ENCODE measurements around the gene SLC22A4. TPM values are rescaled to one million over a fixed set of nuclear protein-coding genes. Genes with fewer than 3 reads are reported as not detected.

The SLC22A4 gene
- total RNA-seq, 1 donor from 2014 or later = 0.06 TPM

- Mint-ChIP-seq H3K27me3 (ENCODE audit: insufficient read depth, low read depth) (no peaks in the 10 kb centered on the region), H3K4me3 (no peak overlapping the region), H3K9me3 (no peaks in the 10 kb centered on the region), H3K36me3 (no peaks in the 10 kb centered on the region), H3K4me1 (no peaks in the 10 kb centered on the region), H3K27ac (no peak overlapping the region)
- DNase-seq (ENCODE audit: low spot score) = no peak
- Histone ChIP-seq H3K27me3 (no peaks in the 10 kb centered on the region), H3K36me3 (no peaks in the 10 kb centered on the region), H3K4me1 (no peaks in the 10 kb centered on the region), H2AFZ (replicated peaks) (no peak overlapping the region), H3K4me3 (no peak overlapping the region), H3F3A (ENCODE audit: low read depth) (no peaks in the 10 kb centered on the region), H3K9ac (no peak overlapping the region), H3K79me2 (ENCODE audit: low read depth) (no peaks in the 10 kb centered on the region), H3K27ac (no peak overlapping the region), H3K9me3 (ENCODE audit: low read depth) (no peaks in the 10 kb centered on the region), H4K20me1 (ENCODE audit: low read depth) (no peaks in the 10 kb centered on the region), H3K4me2 (no peak overlapping the region)
- no peak for TF ChIP-seq EZH2 (IDR thresholded peaks at IDR 0.05)
- TF ChIP-seq EZH2phosphoT487 (IDR thresholded peaks at IDR 0.05) = no peak
Observed at GRCh38 chr5:132334812-132335211, 40.6 kb downstream of the SLC22A4 start.

GRCh38 chr5:132335402-132335801 lies 41.2 kb downstream of the SLC22A4 start:
- no peaks in the 10 kb centered on the region for H4K20me1 ChIP-seq (ENCODE audit: low read depth)
- H3K27me3 ChIP-seq = no peaks in the 10 kb centered on the region
- H3K9me3 Mint-ChIP-seq = no peaks in the 10 kb centered on the region
- TF ChIP-seq EZH2 (IDR thresholded peaks at IDR 0.05) = no peak
- TF ChIP-seq, protein P1, sequence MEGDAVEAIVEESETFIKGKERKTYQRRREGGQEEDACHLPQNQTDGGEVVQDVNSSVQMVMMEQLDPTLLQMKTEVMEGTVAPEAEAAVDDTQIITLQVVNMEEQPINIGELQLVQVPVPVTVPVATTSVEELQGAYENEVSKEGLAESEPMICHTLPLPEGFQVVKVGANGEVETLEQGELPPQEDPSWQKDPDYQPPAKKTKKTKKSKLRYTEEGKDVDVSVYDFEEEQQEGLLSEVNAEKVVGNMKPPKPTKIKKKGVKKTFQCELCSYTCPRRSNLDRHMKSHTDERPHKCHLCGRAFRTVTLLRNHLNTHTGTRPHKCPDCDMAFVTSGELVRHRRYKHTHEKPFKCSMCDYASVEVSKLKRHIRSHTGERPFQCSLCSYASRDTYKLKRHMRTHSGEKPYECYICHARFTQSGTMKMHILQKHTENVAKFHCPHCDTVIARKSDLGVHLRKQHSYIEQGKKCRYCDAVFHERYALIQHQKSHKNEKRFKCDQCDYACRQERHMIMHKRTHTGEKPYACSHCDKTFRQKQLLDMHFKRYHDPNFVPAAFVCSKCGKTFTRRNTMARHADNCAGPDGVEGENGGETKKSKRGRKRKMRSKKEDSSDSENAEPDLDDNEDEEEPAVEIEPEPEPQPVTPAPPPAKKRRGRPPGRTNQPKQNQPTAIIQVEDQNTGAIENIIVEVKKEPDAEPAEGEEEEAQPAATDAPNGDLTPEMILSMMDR (IDR thresholded peaks at IDR 0.05) = no peak
- no peak for TF ChIP-seq EZH2phosphoT487 (IDR thresholded peaks at IDR 0.05)
- no peak overlapping the region for H3K4me3 Mint-ChIP-seq
- H3K4me3 ChIP-seq = no peak overlapping the region
- H3K36me3 ChIP-seq = no peaks in the 10 kb centered on the region
- H3K27ac Mint-ChIP-seq = no peak overlapping the region
- no peak overlapping the region for H3K27ac ChIP-seq
- DNase-seq (ENCODE audit: low spot score) = no peak
- no peaks in the 10 kb centered on the region for H3K36me3 Mint-ChIP-seq
- H3K4me1 Mint-ChIP-seq = peaks cover 5% of the 10 kb centered on the region
- H3F3A ChIP-seq (ENCODE audit: low read depth) = no peaks in the 10 kb centered on the region
- no peaks in the 10 kb centered on the region for H3K79me2 ChIP-seq (ENCODE audit: low read depth)
- no peak overlapping the region for H3K9ac ChIP-seq
- no peak overlapping the region for H3K4me2 ChIP-seq
- no peaks in the 10 kb centered on the region for H3K4me1 ChIP-seq
- no peaks in the 10 kb centered on the region for H3K27me3 Mint-ChIP-seq (ENCODE audit: insufficient read depth, low read depth)
- no peak overlapping the region for H2AFZ ChIP-seq (replicated peaks)
- H3K9me3 ChIP-seq (ENCODE audit: low read depth) = no peaks in the 10 kb centered on the region

- peaks cover 6% of the 10 kb centered on the region for H3K4me1 Mint-ChIP-seq
- H3K27ac Mint-ChIP-seq = no peak overlapping the region
Observed at GRCh38 chr5:132339502-132339901, 45.3 kb downstream of the SLC22A4 start.

More at GRCh38 chr5:132339502-132339901, 45.3 kb downstream of the SLC22A4 start:
- Mint-ChIP-seq H3K4me3 (no peak overlapping the region), H3K9me3 (no peaks in the 10 kb centered on the region), H3K36me3 (no peaks in the 10 kb centered on the region), H3K27me3 (ENCODE audit: insufficient read depth, low read depth) (no peaks in the 10 kb centered on the region)
- TF ChIP-seq, protein P1 (IDR thresholded peaks at IDR 0.05) = no peak
- TF ChIP-seq EZH2 (IDR thresholded peaks at IDR 0.05) = no peak
- no peak for TF ChIP-seq EZH2phosphoT487 (IDR thresholded peaks at IDR 0.05)
- Histone ChIP-seq H3K27ac (no peak overlapping the region), H3K9ac (no peak overlapping the region), H3K36me3 (no peaks in the 10 kb centered on the region), H2AFZ (replicated peaks) (no peak overlapping the region), H3K9me3 (ENCODE audit: low read depth) (no peaks in the 10 kb centered on the region), H3F3A (ENCODE audit: low read depth) (no peaks in the 10 kb centered on the region), H3K4me1 (no peaks in the 10 kb centered on the region), H4K20me1 (ENCODE audit: low read depth) (no peaks in the 10 kb centered on the region), H3K4me2 (no peak overlapping the region), H3K27me3 (no peaks in the 10 kb centered on the region), H3K4me3 (no peak overlapping the region), H3K79me2 (ENCODE audit: low read depth) (no peaks in the 10 kb centered on the region)
- DNase-seq (ENCODE audit: low spot score) = no peak
